Activated CD8-positive, alpha-beta T cell treated with anti-CD3 and anti-CD28 coated beads for 36 hours (primary cell): ENCODE results near the gene SELENOO. TPM values are rescaled to one million over a fixed set of nuclear protein-coding genes. Genes with fewer than 3 reads are reported as not detected.

Source experiments
- ATAC-seq: fragments of 200-7000 bp; cut with Tn5 transposase; one replicate; pipeline ENCODE4 v1.10.0; 2021; ENCODE audit warnings: mild to moderate bottlenecking, moderate library complexity
- CTCF ChIA-PET: fragments of 350-600 bp; sonication (Branson Sonifier 250); formaldehyde crosslinking; loops from one replicate; lab custom pipeline; 2021; ENCODE audit warnings: antibody characterized with exemption; lab: Charles Lee
- POLR2A ChIA-PET: fragments of 350-600 bp; sonication (Branson Sonifier 250); formaldehyde crosslinking; loops from one replicate; lab custom pipeline; 2021; ENCODE audit warnings: antibody characterized with exemption; lab: Charles Lee
- DNase-seq: peaks from one replicate; pipeline ENCODE4 v3.0.0-alpha.2; 2020
- H3K27ac Mint-ChIP-seq: one replicate; pipeline ENCODE4 v1.8.0; 2021; ENCODE audit warnings: mild to moderate bottlenecking, mixed read lengths
- H3K27me3 Mint-ChIP-seq: one replicate; pipeline ENCODE4 v1.8.0; 2021; ENCODE audit warnings: mixed read lengths
- H3K36me3 Mint-ChIP-seq: one replicate; pipeline ENCODE4 v1.8.0; 2021; ENCODE audit warnings: low read depth, mixed read lengths
- H3K4me1 Mint-ChIP-seq: one replicate; pipeline ENCODE4 v1.8.0; 2021; ENCODE audit warnings: low read depth, mixed read lengths
- H3K4me3 Mint-ChIP-seq: one replicate; pipeline ENCODE4 v1.8.0; 2021; ENCODE audit warnings: mild to moderate bottlenecking, moderate library complexity, mixed read lengths
- H3K9me3 Mint-ChIP-seq: one replicate; pipeline ENCODE4 v1.8.0; 2021; ENCODE audit warnings: mixed read lengths
- intact Hi-C: fragments of 100-400 bp; cut with micrococcal nuclease; formaldehyde crosslinking; loops from one replicate; pipeline ENCODE4 v1.10.0; 2022
- total RNA-seq, 2 experiments: library from RNA; stranded (reverse); gene quantifications; one replicate each; pipeline ENCODE4 v1.2.3, GENCODE V29; 2021
- TF ChIP-seq, protein P1 (sequence below): fragments of 200-600 bp; IDR thresholded peaks from one replicate; pipeline ENCODE4 v1.8.0; 2022; ENCODE audit warnings: antibody characterized with exemption, mild to moderate bottlenecking

The SELENOO gene
- total RNA-seq, 2 experiments from 2014 or later: 24.0 to 25.5 TPM

DNA sequence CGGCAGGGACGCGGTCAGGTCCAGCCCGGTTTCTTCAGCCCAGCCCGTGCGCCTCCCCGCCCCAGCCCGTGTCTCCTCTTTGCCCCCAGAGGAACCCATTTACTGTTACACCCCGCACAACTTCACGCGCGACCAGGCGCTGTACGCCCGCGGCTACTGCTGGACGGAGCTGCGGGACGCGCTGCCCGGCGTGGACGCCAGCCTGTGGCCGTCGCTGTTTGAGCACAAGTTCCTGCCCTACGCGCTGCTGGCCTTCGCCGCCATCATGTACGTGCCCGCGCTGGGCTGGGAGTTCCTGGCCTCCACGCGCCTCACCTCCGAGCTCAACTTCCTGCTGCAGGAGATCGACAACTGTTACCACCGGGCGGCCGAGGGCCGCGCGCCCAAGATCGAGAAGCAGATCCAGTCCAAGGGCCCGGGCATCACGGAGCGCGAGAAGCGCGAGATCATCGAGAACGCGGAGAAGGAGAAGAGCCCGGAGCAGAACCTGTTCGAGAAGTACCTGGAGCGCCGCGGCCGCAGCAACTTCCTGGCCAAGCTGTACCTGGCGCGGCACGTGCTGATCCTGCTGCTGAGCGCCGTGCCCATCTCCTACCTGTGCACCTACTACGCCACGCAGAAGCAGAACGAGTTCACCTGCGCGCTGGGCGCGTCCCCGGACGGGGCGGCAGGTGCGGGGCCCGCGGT is 23.8 kb upstream of the SELENOO start:
- Mint-ChIP-seq H3K9me3 (no peaks in the 10 kb centered on the region), H3K4me1 (peaks cover 2% of the 10 kb centered on the region), H3K36me3 (no peaks in the 10 kb centered on the region), H3K27me3 (peaks cover 12% of the 10 kb centered on the region), H3K27ac (no peak overlapping the region), H3K4me3 (no peak overlapping the region)
- ATAC-seq (no peak), DNase-seq (no peak)
- ChIA-PET POLR2A (no interaction called here), CTCF (no interaction called here)
- TF ChIP-seq, protein P1, sequence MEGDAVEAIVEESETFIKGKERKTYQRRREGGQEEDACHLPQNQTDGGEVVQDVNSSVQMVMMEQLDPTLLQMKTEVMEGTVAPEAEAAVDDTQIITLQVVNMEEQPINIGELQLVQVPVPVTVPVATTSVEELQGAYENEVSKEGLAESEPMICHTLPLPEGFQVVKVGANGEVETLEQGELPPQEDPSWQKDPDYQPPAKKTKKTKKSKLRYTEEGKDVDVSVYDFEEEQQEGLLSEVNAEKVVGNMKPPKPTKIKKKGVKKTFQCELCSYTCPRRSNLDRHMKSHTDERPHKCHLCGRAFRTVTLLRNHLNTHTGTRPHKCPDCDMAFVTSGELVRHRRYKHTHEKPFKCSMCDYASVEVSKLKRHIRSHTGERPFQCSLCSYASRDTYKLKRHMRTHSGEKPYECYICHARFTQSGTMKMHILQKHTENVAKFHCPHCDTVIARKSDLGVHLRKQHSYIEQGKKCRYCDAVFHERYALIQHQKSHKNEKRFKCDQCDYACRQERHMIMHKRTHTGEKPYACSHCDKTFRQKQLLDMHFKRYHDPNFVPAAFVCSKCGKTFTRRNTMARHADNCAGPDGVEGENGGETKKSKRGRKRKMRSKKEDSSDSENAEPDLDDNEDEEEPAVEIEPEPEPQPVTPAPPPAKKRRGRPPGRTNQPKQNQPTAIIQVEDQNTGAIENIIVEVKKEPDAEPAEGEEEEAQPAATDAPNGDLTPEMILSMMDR: no peak
- intact Hi-C loops: no loop called here

DNA sequence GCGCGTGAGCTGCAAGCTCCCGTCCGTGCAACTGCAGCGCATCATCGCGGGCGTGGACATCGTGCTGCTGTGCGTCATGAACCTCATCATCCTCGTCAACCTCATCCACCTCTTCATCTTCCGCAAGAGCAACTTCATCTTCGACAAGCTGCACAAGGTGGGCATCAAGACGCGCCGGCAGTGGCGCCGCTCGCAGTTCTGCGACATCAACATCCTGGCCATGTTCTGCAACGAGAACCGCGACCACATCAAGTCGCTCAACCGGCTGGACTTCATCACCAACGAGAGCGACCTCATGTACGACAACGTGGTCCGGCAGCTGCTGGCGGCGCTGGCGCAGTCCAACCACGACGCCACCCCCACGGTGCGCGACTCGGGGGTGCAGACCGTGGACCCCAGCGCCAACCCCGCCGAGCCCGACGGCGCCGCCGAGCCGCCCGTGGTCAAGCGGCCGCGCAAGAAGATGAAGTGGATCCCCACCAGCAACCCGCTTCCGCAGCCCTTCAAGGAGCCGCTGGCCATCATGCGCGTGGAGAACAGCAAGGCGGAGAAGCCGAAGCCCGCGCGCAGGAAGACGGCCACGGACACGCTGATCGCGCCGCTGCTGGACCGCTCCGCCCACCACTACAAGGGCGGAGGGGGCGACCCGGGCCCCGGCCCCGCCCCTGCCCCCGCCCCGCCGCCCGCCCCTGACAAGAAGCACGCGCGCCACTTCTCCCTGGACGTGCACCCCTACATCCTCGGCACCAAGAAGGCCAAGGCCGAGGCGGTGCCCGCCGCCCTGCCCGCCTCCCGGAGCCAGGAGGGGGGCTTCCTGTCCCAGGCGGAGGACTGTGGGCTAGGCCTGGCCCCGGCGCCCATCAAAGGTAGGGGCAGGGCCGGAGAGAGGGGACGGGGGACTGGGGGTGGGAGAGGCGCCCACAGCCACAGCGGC is 23.0 kb upstream of the SELENOO start:
- H3K27ac Mint-ChIP-seq: no peak overlapping the region
- no peak for ATAC-seq
- H3K27me3 Mint-ChIP-seq: peaks cover 7% of the 10 kb centered on the region
- TF ChIP-seq, protein P1: no peak
- no peak overlapping the region for H3K4me3 Mint-ChIP-seq
- CTCF ChIA-PET: no interaction called here
- POLR2A ChIA-PET: no interaction called here
- intact Hi-C loops: no loop called here
- no peaks in the 10 kb centered on the region for H3K9me3 Mint-ChIP-seq
- H3K36me3 Mint-ChIP-seq: no peaks in the 10 kb centered on the region
- DNase-seq: no peak
- peaks cover 2% of the 10 kb centered on the region for H3K4me1 Mint-ChIP-seq

DNA sequence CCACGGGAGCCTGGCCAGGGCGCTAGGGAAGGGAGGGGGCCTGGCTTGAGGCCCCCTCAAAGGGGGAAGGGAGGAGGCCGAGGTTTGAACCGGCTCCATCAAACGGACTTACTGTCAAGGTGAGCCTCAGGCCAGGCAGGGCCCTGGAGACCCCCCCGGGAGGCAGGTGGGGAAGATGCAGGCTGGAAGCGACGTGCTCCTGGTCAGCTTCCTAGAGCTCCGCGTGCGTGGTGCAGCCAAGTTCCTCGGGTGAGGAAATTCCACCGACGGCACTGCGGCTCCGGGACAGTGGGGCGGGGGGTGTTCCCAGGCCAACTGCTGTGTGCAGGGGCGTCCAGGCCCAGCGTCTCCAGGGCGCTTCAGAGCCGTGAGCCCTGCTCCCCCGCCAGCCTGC is 22.3 kb upstream of the SELENOO start:
- ATAC-seq (no peak), DNase-seq (no peak)
- ChIA-PET POLR2A (no interaction called here), CTCF (no interaction called here)
- H3K4me1 Mint-ChIP-seq: peaks cover 2% of the 10 kb centered on the region
- H3K4me3 Mint-ChIP-seq: no peak overlapping the region
- H3K27me3 Mint-ChIP-seq: peaks cover 7% of the 10 kb centered on the region
- intact Hi-C loops: no loop called here
- H3K9me3 Mint-ChIP-seq: no peaks in the 10 kb centered on the region
- no peak overlapping the region for H3K27ac Mint-ChIP-seq
- TF ChIP-seq, protein P1: no peak
- no peaks in the 10 kb centered on the region for H3K36me3 Mint-ChIP-seq

DNA sequence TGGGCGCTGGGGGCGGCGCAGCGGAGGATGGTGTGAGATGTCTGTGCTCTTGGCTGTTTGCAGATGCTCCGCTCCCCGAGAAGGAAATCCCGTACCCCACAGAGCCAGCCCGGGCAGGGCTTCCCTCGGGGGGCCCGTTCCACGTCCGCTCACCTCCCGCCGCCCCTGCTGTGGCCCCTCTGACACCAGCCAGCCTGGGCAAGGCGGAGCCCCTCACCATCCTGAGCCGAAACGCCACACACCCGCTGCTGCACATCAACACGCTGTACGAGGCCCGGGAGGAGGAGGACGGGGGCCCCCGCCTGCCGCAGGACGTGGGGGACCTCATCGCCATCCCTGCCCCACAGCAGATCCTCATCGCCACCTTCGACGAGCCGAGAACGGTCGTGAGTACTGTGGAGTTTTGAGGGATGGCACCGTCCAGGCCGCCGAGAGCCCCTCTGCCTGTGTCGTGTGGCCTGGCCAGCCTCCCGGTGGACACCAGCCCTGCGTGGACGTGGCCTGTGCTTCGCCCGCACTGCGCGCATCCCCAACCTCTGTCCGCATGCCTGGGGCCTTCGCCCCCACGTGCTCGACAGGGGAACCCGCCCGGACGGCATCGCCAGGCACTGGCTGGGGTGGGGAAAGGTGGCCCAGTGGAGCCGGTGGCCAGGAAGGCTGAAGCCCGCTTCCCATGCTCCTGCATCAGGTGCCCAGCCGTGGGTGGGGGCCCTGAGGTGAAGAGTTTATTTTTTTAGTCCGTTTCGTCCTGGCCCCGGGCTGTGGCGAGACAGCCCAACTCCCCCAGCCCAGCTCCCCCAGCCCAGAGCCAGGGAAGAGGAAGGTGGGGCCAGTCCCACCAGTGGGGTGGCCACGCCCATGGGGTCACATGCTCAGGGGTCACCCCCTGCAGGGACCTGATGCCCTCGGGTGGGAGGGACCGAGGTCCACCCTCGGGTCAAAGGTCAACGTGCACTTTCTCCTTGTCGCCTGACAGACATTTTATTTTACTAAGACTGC is 21.6 kb upstream of the SELENOO start:
- no peak overlapping the region for H3K27ac Mint-ChIP-seq
- H3K27me3 Mint-ChIP-seq: peaks cover 4% of the 10 kb centered on the region
- CTCF ChIA-PET: no interaction called here
- intact Hi-C loops: no loop called here
- no peaks in the 10 kb centered on the region for H3K9me3 Mint-ChIP-seq
- TF ChIP-seq, protein P1: no peak
- DNase-seq (no peak), ATAC-seq (no peak)
- peaks cover 2% of the 10 kb centered on the region for H3K4me1 Mint-ChIP-seq
- POLR2A ChIA-PET: no interaction called here
- no peak overlapping the region for H3K4me3 Mint-ChIP-seq
- no peaks in the 10 kb centered on the region for H3K36me3 Mint-ChIP-seq
